CD4-positive, alpha-beta T cell (primary cell): ENCODE measurements around the gene GNRH2. TPM values are rescaled to one million over a fixed set of nuclear protein-coding genes. Genes with fewer than 3 reads are reported as not detected.

Source experiments
- ATAC-seq: fragments of 200-7000 bp; cut with Tn5 transposase; one replicate; pipeline ENCODE4 v1.10.0; 2022; ENCODE audit warnings: mild to moderate bottlenecking; ENCODE audit not compliant: poor library complexity
- CTCF ChIA-PET: fragments of 350-600 bp; sonication (Branson Sonifier 250); formaldehyde crosslinking; loops from one replicate; lab custom pipeline; 2021; ENCODE audit warnings: antibody characterized with exemption, inconsistent platforms; lab: Charles Lee
- POLR2A ChIA-PET: fragments of 350-600 bp; sonication (Branson Sonifier 250); formaldehyde crosslinking; loops from one replicate; lab custom pipeline; 2021; ENCODE audit warnings: antibody characterized with exemption, inconsistent platforms; lab: Charles Lee
- DNase-seq, 14 experiments: peaks; one replicate each; pipeline ENCODE4 v3.0.0-alpha.2; 2013 to 2020; ENCODE audit warnings: mixed read lengths in 2 of 14
- H3K27ac ChIP-seq, 2 donors: one replicate each; pipeline versions ENCODE4 v1.5.1 to v1.7.0; 2013; ENCODE audit warnings: low read length in 2 of 2, low read depth in 1 of 2, mild to moderate bottlenecking in 1 of 2
- H3K27me3 ChIP-seq, 2 experiments: 1 replicate in 1 of 2; 2 replicates in 1 of 2; pipeline versions ENCODE4 v1.6.1 to v1.7.0; 2013; ENCODE audit warnings: low read length in 2 of 2, control low read depth in 1 of 2, mild to moderate bottlenecking in 1 of 2, moderate library complexity in 1 of 2; ENCODE audit not compliant: insufficient read depth in 2 of 2, control insufficient read depth in 1 of 2
- H3K36me3 ChIP-seq: one replicate; pipeline ENCODE4 v1.6.1; 2013; ENCODE audit warnings: low read length, control low read depth; ENCODE audit not compliant: insufficient read depth
- H3K4me1 ChIP-seq: one replicate; pipeline ENCODE4 v1.6.1; 2013; ENCODE audit warnings: low read length, control low read depth; ENCODE audit not compliant: insufficient read depth
- H3K4me3 ChIP-seq: one replicate; pipeline ENCODE4 v1.5.1; 2013; ENCODE audit warnings: mild to moderate bottlenecking, low read length, moderate library complexity
- H3K9me3 ChIP-seq, 2 experiments: 1 replicate in 1 of 2; 2 replicates in 1 of 2; pipeline versions ENCODE4 v1.6.1 to v1.7.0; 2013; ENCODE audit warnings: low read length in 2 of 2, mild to moderate bottlenecking in 2 of 2, control low read depth in 1 of 2, moderate library complexity in 1 of 2; ENCODE audit not compliant: control insufficient read depth in 1 of 2, insufficient read depth in 1 of 2
- H3K27ac Mint-ChIP-seq: one replicate; pipeline ENCODE4 v1.8.0; 2020; ENCODE audit warnings: mixed read lengths
- H3K27me3 Mint-ChIP-seq: one replicate; pipeline ENCODE4 v1.8.0; 2021; ENCODE audit warnings: mixed read lengths
- H3K36me3 Mint-ChIP-seq: one replicate; pipeline ENCODE4 v1.8.0; 2021; ENCODE audit warnings: low read depth, mixed read lengths
- H3K4me1 Mint-ChIP-seq: one replicate; pipeline ENCODE4 v1.8.0; 2021; ENCODE audit warnings: low read depth, mixed read lengths
- H3K4me3 Mint-ChIP-seq: one replicate; pipeline ENCODE4 v1.8.0; 2020; ENCODE audit warnings: mild to moderate bottlenecking, mixed read lengths
- H3K9me3 Mint-ChIP-seq: one replicate; pipeline ENCODE4 v1.8.0; 2020; ENCODE audit warnings: mixed read lengths
- intact Hi-C, 2 experiments: fragments of 100-400 bp; cut with DNase I in 1 of 2; cut with micrococcal nuclease in 1 of 2; formaldehyde crosslinking; loops; one replicate each; pipeline versions ENCODE4 v1.15.1 to v1.9.0; 2023 to 2025; cut with DNase I, micrococcal nuclease
- total RNA-seq, 174 experiments: library from RNA in 2 of 174; stranded (reverse) in 2 of 174; gene quantifications; one replicate each; pipeline ENCODE4 v1.2.3 and lab custom pipeline; 2021 to 2026
- TF ChIP-seq, protein P1 (sequence below): fragments of 200-600 bp; IDR thresholded peaks from one replicate; pipeline ENCODE4 v1.8.0; 2022; ENCODE audit warnings: antibody characterized with exemption, mild to moderate bottlenecking

The GNRH2 gene
- total RNA-seq, 2 experiments from 2014 or later: not detected

DNA sequence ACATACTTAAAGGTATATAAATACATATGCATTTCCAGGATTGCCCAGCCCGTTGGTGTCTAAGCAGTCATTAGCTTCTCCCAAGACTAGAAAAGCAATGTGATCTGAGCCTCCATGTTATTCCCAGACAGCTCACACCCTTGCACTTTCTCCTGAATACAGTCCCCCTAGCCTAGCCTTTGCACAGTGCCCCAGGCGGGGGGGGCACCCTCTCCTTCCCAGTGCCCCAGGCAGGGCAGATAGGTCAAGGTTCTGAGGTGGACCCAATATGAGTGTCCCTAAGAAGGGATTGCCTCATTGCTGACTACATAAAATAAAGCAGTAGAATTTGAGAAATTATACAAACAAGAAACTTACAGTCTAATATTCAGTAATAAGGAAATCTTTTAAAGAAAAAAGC lies 15.4 kb upstream of the GNRH2 start:
- POLR2A ChIA-PET: no interaction called here

DNA sequence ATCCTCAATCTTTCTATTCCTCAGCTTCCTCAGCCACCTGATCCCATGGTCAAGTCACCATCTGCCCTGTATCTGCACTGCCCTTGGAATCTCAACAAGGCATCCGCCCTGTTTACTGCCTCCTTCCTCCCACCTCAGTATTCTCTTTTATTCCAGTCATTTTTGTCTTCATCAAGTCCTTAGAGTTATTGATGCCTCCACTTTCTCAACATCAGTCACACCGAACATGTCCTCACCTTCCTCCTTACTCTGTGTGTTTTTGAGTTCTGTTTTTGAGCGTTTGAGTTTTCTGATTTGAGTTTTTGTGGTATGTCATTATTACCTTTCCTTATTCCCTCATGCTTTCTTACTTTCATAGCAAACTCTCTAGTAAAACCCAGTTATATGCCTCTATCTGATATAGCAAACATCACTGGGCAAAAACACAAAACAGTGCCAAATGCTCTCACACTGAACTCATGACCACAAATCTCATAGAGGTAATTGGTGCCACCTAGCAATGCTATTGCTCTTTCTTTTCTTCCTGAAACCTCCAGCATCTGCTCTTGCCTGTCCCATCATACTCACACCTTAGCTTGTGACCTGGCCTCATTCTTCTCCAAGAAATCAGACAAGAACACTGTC lies 11.8 kb upstream of the GNRH2 start:
- Histone ChIP-seq H3K9me3 (no peaks in the 10 kb centered on the region), H3K27me3 (no peaks in the 10 kb centered on the region), H3K36me3 (peaks cover 67% of the 10 kb centered on the region), H3K4me1 (no peaks in the 10 kb centered on the region), H3K27ac (no peak overlapping the region), H3K4me3 (no peak overlapping the region)
- no peak overlapping the region for H3K4me3 Mint-ChIP-seq
- DNase-seq: no peak
- no peaks in the 10 kb centered on the region for H3K27me3 Mint-ChIP-seq
- H3K4me1 Mint-ChIP-seq: no peaks in the 10 kb centered on the region
- ChIA-PET CTCF (no interaction called here), POLR2A (no interaction called here)
- H3K27ac Mint-ChIP-seq: no peak overlapping the region
- no peak for ATAC-seq
- H3K36me3 Mint-ChIP-seq: peaks cover 65% of the 10 kb centered on the region
- H3K9me3 Mint-ChIP-seq: no peaks in the 10 kb centered on the region
- TF ChIP-seq, protein P1, sequence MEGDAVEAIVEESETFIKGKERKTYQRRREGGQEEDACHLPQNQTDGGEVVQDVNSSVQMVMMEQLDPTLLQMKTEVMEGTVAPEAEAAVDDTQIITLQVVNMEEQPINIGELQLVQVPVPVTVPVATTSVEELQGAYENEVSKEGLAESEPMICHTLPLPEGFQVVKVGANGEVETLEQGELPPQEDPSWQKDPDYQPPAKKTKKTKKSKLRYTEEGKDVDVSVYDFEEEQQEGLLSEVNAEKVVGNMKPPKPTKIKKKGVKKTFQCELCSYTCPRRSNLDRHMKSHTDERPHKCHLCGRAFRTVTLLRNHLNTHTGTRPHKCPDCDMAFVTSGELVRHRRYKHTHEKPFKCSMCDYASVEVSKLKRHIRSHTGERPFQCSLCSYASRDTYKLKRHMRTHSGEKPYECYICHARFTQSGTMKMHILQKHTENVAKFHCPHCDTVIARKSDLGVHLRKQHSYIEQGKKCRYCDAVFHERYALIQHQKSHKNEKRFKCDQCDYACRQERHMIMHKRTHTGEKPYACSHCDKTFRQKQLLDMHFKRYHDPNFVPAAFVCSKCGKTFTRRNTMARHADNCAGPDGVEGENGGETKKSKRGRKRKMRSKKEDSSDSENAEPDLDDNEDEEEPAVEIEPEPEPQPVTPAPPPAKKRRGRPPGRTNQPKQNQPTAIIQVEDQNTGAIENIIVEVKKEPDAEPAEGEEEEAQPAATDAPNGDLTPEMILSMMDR: no peak
- intact Hi-C loops: no loop called here

More for the DNA sequence above, 15.4 kb upstream of the GNRH2 start:
- Histone ChIP-seq H3K4me1 (no peaks in the 10 kb centered on the region), H3K4me3 (no peak overlapping the region), H3K27me3 (no peaks in the 10 kb centered on the region), H3K27ac (no peak overlapping the region), H3K9me3 (no peaks in the 10 kb centered on the region), H3K36me3 (peaks cover 63% of the 10 kb centered on the region)
- ATAC-seq: no peak
- Mint-ChIP-seq H3K27me3 (no peaks in the 10 kb centered on the region), H3K4me3 (no peak overlapping the region), H3K9me3 (no peaks in the 10 kb centered on the region), H3K36me3 (peaks cover 70% of the 10 kb centered on the region), H3K4me1 (no peaks in the 10 kb centered on the region), H3K27ac (no peak overlapping the region)
- intact Hi-C loops: no loop called here
- no peak for DNase-seq
- TF ChIP-seq, protein P1: no peak
- CTCF ChIA-PET: no interaction called here

DNA sequence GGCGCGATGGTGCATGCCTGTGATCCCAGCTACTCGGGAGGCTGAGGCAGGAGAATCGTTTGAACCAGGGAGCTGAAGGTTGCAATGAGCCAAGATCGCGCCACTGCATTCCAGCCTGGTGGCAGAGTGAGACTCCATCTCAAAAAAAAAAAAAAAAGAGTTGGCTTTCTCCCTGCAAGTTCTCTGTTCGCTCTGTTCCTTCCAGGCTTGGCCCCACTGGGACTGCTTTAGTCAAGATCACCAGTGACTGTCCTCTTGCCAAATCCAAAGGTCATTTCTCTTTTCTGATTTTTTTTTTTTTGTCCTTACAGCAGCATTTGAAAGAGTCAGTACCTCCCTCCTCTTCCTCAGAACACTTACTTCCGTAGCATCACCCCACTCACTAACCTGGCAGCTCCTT lies 10.8 kb upstream of the GNRH2 start:
- Mint-ChIP-seq H3K27me3 (no peaks in the 10 kb centered on the region), H3K36me3 (peaks cover 65% of the 10 kb centered on the region), H3K9me3 (no peaks in the 10 kb centered on the region), H3K4me3 (no peak overlapping the region), H3K27ac (no peak overlapping the region), H3K4me1 (no peaks in the 10 kb centered on the region)
- ChIA-PET POLR2A (no interaction called here), CTCF (no interaction called here)
- no peak overlapping the region for H3K4me3 ChIP-seq
- no peaks in the 10 kb centered on the region for H3K27me3 ChIP-seq
- intact Hi-C loops: no loop called here
- TF ChIP-seq, protein P1: no peak
- no peaks in the 10 kb centered on the region for H3K9me3 ChIP-seq
- no peak overlapping the region for H3K27ac ChIP-seq
- no peak for ATAC-seq
- H3K4me1 ChIP-seq: no peaks in the 10 kb centered on the region
- no peak for DNase-seq
- peaks cover 67% of the 10 kb centered on the region for H3K36me3 ChIP-seq
